Left ventricle myocardium inferior (tissue), 1 donor: ENCODE results near the gene PLCL2. TPM values are rescaled to one million over a fixed set of nuclear protein-coding genes. Genes with fewer than 3 reads are reported as not detected.
A peak's percentile ranks its signal among the peaks of the same experiment; 100 is the strongest.

Experiments used
- DNase-seq: peaks from one replicate; pipeline ENCODE4 v3.0.0-alpha.2; 2020
- H3K27ac ChIP-seq: fragments of 200-600 bp; replicated peaks from 2 replicates; pipeline ENCODE4 v1.8.0; 2021
- H3K27me3 ChIP-seq: fragments of 200-600 bp; 2 replicates; pipeline ENCODE4 v1.8.0; 2021; ENCODE audit warnings: low read depth
- H3K36me3 ChIP-seq: fragments of 200-600 bp; 2 replicates; pipeline ENCODE4 v1.8.0; 2021
- H3K4me1 ChIP-seq: fragments of 200-600 bp; 2 replicates; pipeline ENCODE4 v1.8.0; 2021
- H3K4me3 ChIP-seq: fragments of 200-600 bp; 2 replicates; pipeline ENCODE4 v1.8.0; 2021; ENCODE audit warnings: mild to moderate bottlenecking, moderate library complexity
- H3K9me3 ChIP-seq: fragments of 200-600 bp; replicated peaks from 2 replicates; pipeline ENCODE4 v1.8.0; 2021
- intact Hi-C: fragments of 100-400 bp; cut with micrococcal nuclease; formaldehyde crosslinking; loops from one replicate; pipeline ENCODE4 v1.11.0; 2022
- total RNA-seq: library from RNA; stranded (reverse); fragmentation: NEBNext Ultra II Directional; extraction: Animal tissue kit (Norgen Biotek cat#: 25700); gene quantifications from one replicate; pipeline ENCODE4 v1.2.1, GENCODE V29; 2021
- TF ChIP-seq, protein P1 (sequence below): fragments of 200-600 bp; IDR thresholded peaks from 2 replicates; pipeline ENCODE4 v1.8.0; 2021; ENCODE audit warnings: antibody characterized with exemption, mild to moderate bottlenecking, borderline replicate concordance
- donor health status: DM: no; HTN: yes; CAD: no; lungs with severe emphysema.

The PLCL2 gene
- total RNA-seq, 1 donor from 2014 or later: 48.1 TPM

DNA sequence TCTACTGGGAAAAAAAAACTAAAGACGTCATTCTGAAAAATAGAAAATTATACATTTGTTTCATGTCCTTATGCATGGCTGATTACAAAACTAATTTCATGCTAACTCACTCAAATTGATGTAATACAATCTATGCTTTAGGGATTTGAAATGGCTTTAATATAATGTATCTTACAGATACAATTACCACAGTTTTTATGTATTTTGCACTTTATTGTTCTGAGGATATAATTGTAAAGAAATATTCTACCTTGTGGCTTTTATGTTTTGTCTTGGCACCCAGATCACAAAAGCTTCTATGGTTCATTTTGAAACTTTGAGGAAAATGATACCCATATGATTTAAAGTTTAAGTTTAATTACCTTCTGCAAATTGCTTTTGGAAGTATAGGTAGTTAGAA is 122.5 kb downstream of the PLCL2 start:
- Histone ChIP-seq H3K36me3 (peaks cover 27% of the 10 kb centered on the region), H3K4me1 (peaks cover 50% of the 10 kb centered on the region), H3K27ac (no peak overlapping the region), H3K4me3 (no peak overlapping the region), H3K9me3 (peaks cover 9% of the 10 kb centered on the region), H3K27me3 (no peaks in the 10 kb centered on the region)
- intact Hi-C loops: no loop called here
- TF ChIP-seq, protein P1, sequence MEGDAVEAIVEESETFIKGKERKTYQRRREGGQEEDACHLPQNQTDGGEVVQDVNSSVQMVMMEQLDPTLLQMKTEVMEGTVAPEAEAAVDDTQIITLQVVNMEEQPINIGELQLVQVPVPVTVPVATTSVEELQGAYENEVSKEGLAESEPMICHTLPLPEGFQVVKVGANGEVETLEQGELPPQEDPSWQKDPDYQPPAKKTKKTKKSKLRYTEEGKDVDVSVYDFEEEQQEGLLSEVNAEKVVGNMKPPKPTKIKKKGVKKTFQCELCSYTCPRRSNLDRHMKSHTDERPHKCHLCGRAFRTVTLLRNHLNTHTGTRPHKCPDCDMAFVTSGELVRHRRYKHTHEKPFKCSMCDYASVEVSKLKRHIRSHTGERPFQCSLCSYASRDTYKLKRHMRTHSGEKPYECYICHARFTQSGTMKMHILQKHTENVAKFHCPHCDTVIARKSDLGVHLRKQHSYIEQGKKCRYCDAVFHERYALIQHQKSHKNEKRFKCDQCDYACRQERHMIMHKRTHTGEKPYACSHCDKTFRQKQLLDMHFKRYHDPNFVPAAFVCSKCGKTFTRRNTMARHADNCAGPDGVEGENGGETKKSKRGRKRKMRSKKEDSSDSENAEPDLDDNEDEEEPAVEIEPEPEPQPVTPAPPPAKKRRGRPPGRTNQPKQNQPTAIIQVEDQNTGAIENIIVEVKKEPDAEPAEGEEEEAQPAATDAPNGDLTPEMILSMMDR: no peak
- no peak for DNase-seq

DNA sequence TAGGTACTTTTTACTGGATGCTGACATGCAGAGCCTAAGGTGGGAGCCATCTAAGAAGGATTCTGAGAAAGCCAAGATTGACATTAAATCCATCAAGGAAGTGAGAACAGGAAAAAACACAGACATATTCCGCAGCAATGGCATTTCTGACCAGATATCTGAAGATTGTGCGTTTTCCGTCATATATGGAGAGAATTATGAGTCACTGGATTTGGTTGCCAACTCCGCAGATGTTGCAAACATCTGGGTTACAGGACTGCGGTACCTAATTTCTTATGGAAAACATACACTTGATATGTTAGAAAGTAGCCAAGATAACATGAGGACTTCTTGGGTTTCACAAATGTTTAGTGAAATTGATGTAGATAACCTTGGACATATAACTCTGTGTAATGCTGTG is 125.1 kb downstream of the PLCL2 start:
- intact Hi-C loops: no loop called here
- Histone ChIP-seq H3K9me3 (no peaks in the 10 kb centered on the region), H3K4me1 (peaks cover 54% of the 10 kb centered on the region), H3K4me3 (no peak overlapping the region), H3K36me3 (peaks cover 31% of the 10 kb centered on the region), H3K27me3 (no peaks in the 10 kb centered on the region), H3K27ac (no peak overlapping the region)
- TF ChIP-seq, protein P1: no peak
- DNase-seq: no peak

DNA sequence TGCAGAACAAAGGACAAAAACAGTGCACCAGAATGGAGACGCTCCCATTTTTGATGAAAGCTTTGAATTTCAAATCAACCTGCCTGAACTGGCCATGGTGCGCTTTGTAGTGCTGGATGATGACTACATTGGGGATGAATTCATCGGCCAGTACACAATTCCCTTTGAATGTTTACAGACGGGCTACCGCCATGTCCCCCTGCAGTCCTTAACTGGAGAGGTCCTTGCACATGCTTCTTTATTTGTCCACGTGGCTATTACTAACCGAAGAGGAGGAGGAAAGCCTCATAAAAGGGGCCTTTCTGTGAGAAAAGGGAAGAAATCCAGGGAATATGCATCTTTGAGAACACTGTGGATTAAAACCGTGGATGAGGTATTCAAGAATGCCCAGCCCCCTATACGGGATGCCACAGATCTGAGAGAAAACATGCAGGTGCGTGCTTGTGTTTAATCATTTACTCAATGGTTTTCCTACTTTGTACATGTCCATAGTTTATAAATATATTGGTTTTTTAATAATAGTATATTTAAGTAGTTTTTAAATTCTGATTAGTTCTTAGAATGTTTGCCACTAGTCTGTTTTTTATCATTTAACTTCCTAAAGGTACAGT is 127.1 kb downstream of the PLCL2 start:
- TF ChIP-seq, protein P1: no peak
- peaks cover 49% of the 10 kb centered on the region for H3K4me1 ChIP-seq
- peaks cover 45% of the 10 kb centered on the region for H3K36me3 ChIP-seq
- no peaks in the 10 kb centered on the region for H3K9me3 ChIP-seq
- no peak overlapping the region for H3K4me3 ChIP-seq
- H3K27ac ChIP-seq: no peak overlapping the region
- intact Hi-C loops: no loop called here
- DNase-seq: no peak
- no peaks in the 10 kb centered on the region for H3K27me3 ChIP-seq

DNA sequence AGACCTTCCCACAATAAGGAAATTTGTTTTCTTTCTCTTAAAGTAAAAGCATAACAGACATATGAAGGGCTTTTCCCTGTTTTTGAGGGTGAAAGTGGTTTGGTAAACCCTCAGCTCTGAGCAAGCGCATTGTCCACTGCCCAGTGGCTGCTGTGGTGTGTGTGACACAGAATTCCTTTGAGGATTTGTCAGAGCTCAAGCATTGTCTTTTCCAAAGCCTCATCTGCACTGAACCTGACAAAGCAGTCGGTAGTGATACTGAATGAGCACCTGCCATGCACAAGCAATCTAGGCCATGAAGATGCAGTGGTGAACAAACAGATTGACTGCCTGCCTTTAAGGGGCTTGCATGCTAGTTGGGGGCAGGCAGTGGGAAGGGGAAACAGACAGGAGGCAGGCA is 128.3 kb downstream of the PLCL2 start:
- Histone ChIP-seq H3K27ac (no peak overlapping the region), H3K36me3 (peaks cover 49% of the 10 kb centered on the region), H3K9me3 (no peaks in the 10 kb centered on the region), H3K27me3 (no peaks in the 10 kb centered on the region), H3K4me1 (peaks cover 52% of the 10 kb centered on the region), H3K4me3 (no peak overlapping the region)
- TF ChIP-seq, protein P1: no peak
- DNase-seq: no peak
- intact Hi-C loops: no loop called here

DNA sequence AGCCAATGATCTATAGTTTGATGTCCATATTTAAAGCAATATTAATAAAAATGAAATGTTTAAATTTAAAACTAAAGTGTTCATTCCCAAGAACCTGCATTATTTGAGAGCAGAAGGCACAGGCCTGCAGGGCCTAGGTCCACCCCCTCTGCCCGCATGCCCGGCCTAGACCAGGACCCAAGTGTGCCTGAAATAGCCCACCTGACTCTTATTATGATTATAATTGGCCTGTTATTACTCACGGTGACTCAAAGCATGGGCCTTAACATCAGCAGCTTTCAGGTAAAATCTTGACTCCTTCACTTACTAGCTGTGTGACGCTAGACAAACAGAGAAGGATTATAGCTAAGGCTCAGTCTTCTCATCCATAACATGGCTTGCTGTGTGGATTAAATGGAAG is 128.8 kb downstream of the PLCL2 start:
- Histone ChIP-seq H3K4me3 (no peak overlapping the region), H3K27ac (peak overlapping the region; percentile 9), H3K36me3 (peaks cover 49% of the 10 kb centered on the region), H3K9me3 (no peaks in the 10 kb centered on the region), H3K4me1 (peaks cover 52% of the 10 kb centered on the region), H3K27me3 (no peaks in the 10 kb centered on the region)
- TF ChIP-seq, protein P1: no peak
- DNase-seq: no peak
- intact Hi-C loops: no loop called here
